Renal cortical epithelial cell (primary cell): ENCODE measurements around the gene C2orf92. TPM values are rescaled to one million over a fixed set of nuclear protein-coding genes. Genes with fewer than 3 reads are reported as not detected.
"Not testable (repeated sequence)": the region's sequence is repeated elsewhere in the genome, so short reads cannot be mapped to it uniquely, and the experiment has no call there.

Source experiments
- DNase-seq: peaks from one replicate; pipeline ENCODE4 v3.0.0-alpha.2; 2011; ENCODE audit warnings: low read depth
- total RNA-seq: library from RNA; depleted of rRNA; stranded (reverse); fragments of >200 nt; gene quantifications from 2 replicates; pipeline ENCODE4 v1.2.3, GENCODE V29; 2014

The C2orf92 gene
- 0.17 and 3.9 TPM in 2 replicates for total RNA-seq

DNA sequence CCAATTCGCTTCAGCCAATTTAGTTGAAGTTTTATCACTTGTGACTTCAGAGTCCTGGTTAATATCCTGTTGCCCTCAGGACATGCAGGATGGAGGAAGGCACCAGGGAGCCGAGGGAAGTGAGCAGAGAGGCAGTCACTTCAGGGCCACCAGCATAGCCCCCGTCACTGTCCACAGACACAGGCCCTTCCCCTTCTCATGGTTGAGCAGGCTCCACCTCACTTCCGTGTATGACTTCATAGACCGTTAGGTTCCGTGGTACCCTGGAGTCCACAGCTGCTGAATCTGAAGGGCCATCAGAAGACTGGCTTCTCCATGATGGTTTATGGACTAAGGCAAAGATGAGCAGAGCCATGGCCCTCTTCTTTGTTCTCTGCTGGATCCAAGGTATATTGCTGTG lies at the start of gene C2orf92:
TSS of gene C2orf92 (plus strand) at position 266 of the 400 bp plus-strand sequence. CDS start at position 342, 76 bp downstream.
- DNase-seq: no peak

- not testable (repeated sequence) for DNase-seq
Observed at GRCh38 chr2:97620492-97620891, 49.0 kb upstream of the C2orf92 start.

DNA sequence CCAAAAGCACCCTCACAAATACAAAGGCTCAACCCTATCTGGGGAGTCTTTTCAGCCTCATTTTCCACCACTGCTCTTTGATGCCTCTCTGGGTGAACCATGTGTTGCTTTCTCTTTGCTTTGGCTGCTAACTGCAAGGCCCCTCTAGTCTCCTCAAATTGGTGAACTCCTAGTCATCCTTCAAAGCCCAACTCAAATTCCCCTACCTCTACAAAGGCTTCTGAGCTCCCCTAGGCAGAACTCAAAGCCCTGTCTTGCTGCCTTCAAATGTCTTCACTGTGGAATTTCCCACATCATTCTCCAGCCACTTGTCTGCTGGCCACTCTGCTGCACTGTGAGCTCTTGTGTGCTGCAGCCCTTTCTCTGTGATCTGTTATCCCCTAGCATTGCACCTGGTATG lies 46.5 kb upstream of the C2orf92 start:
- not testable (repeated sequence) for DNase-seq

- not testable (repeated sequence) for DNase-seq
Observed at GRCh38 chr2:97625354-97626048, 44.0 kb upstream of the C2orf92 start.

DNA sequence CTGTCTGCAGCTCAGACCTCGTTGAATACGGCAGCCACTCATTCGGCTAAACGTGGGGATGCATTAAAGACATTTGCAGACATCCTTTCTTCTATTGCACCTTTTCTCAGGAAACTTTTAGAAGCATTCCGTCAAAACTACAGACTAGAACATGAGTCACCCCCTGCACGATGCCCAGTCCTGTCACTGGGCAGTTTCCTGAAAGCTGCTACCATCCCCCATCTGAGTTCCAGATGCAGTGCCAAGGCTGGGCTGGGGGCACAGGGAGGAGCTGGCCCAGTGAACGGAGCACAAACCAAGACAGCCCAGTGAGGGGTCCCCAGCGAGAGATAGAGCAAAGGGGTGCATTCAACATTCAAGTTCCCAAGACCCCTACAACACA lies 43.5 kb upstream of the C2orf92 start:
- not testable (repeated sequence) for DNase-seq

GRCh38 chr2:97644023-97644717 lies 25.3 kb upstream of the C2orf92 start:
- DNase-seq: no peak

DNA sequence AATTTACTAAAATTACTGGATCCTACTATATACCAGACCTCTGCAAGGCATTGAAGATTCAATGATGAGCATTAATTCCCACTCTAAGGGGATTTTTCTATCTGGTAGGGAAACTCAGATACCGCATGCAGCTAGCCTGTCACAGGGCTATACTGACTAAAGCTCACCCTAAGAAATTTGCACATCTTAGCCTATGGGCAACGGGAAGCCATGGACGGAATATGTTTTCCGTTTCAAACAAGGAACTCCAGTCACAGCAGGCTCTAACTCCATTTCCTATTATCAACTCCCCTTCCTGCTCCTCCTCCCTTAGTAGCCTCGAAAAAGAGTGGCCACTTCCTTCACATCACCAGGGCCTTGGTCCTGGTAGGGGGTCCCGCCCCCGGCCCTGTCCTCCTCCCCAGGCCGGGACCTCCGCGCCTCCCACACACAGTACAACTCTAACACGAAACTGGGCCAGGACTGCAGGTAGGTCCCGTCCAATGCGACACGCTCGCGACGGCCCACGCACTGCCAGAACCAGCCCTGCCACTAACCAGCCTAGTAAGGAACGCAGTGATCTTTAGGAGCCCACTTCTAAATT lies 24.3 kb upstream of the C2orf92 start:
- peak; percentile 12 for DNase-seq

- DNase-seq: peak; percentile 93
Observed at GRCh38 chr2:97645695-97646629, 23.6 kb upstream of the C2orf92 start, which contains the start of gene COX5B. Gene COX5B, plus strand, starts transcription at chr2:97646062. Its CDS starts 25 bp downstream, at chr2:97646087.

DNA sequence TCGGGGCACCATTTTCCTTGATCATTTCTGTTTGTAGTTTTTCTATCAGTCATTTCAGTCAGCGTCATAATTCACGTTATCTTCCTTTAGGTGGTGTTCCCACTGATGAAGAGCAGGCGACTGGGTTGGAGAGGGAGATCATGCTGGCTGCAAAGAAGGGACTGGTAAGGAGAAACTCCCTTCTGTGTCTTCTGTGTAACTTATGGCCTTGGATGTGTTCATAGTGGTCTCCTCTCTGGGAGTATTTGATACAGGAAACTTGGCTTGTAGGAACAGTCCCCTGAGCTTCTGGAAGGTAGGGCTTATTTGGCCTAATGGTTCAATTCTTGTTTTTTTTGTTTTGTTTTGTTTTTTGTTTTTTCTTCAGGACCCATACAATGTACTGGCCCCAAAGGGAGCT lies 22.5 kb upstream of the C2orf92 start:
- no peak for DNase-seq

GRCh38 chr2:97651114-97651513 lies 18.4 kb upstream of the C2orf92 start:
- no peak for DNase-seq

DNA sequence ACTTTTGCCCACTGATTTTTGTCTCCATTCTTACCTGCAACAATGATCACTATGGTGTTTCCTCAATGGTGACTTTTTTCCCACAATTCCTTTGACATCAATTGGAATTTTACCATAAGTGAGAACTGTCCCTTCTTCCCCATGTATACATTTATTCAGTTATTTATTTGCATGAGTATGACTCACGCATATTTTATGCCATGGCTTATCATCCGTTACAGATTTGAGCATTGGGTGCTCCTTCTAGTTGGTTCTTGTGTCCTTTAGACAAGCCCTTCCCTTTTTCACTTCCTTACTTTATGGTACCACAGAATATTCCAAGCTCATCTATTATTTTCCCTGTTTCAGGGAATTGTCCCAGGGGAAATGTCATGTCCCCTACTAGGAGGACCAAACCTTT lies 16.0 kb upstream of the C2orf92 start:
- no peak for DNase-seq

GRCh38 chr2:97653874-97654273 lies 15.6 kb upstream of the C2orf92 start:
- no peak for DNase-seq

GRCh38 chr2:97654309-97654708 lies 15.2 kb upstream of the C2orf92 start:
- no peak for DNase-seq

GRCh38 chr2:97654791-97655190 lies 14.7 kb upstream of the C2orf92 start:
- DNase-seq: no peak

- DNase-seq: no peak
Observed at GRCh38 chr2:97656129-97656755, 13.3 kb upstream of the C2orf92 start.

GRCh38 chr2:97656905-97657587 lies 12.5 kb upstream of the C2orf92 start:
- DNase-seq: no peak

DNA sequence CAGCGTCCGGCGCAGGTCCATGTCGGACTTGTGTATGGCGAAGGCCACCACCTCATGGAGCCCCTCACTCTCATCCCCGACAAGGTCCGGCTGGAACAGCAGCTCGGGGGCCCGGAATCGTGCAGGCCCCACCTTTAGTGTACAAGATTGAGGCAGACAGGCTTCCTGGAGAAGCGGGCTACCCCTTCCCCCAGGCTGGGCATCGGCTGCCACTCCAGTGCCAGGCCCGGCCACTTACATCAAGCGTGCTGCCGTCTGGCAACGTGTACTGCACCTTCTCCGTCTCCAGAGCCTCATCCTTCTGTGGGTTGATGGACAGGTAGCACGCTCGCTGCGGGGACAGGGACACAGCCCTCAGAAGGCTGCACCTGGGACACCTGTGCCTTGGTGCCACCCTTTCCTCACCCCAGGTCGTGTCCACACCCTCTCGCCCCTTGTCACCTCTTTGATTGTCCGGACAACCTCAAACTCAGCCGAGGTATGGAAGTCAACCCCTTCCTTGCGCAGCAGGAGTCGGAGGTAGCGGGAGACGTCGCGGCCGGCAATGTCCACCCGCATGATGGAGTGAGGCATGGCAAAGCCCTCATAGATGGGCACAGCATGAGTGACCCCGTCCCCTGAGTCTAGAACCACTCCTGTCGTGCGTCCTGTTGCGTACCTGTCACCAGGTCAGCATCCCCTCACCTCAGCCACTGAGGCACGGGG lies 11.4 kb upstream of the C2orf92 start:
- DNase-seq: no peak

DNA sequence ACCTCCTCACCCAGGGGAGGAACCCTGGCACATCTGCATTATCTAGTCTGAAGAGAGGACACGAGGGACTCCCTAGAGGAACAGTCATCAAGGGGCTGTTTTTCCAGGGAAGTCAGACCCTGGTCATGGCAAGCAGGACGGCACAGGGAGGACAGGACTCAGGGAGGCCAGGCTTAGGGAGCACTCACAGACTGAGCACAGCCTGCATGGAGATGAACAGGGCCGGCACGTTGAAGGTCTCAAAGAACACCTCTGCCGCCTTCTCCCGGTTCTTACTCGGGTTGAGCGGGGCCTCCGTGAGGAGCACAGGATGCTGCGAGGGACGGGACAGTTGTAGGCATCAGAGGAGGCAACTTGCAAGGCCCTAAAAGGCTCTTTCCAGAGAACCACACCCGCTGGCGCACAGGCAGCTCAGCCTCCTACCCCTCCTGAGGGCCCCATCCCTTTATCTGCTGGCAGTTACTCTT lies 10.8 kb upstream of the C2orf92 start:
- DNase-seq: no peak

GRCh38 chr2:97659256-97660043 lies 10.1 kb upstream of the C2orf92 start:
- no peak for DNase-seq
